GM12891 (cell line): ENCODE results near the gene AMBP.

Experiments used
- PAX5 ChIP-seq: IDR thresholded peaks from 2 replicates; pipeline ENCODE4 v1.6.1; 2011; ENCODE audit warnings: low read length, moderate library complexity, mild to moderate bottlenecking; ENCODE audit not compliant: insufficient read depth, severe bottlenecking
- POLR2AphosphoS5 ChIP-seq: IDR thresholded peaks from 2 replicates; pipeline ENCODE4 v1.6.1; 2011; ENCODE audit warnings: low read depth, low read length, control low read depth
- SPI1 ChIP-seq: IDR thresholded peaks from 2 replicates; pipeline ENCODE4 v1.6.1; 2011; ENCODE audit warnings: low read depth, low read length, control low read depth
- TAF1 ChIP-seq: IDR thresholded peaks from 2 replicates; pipeline ENCODE4 v1.6.1; 2011; ENCODE audit warnings: low read depth, low read length, control low read depth

- TF ChIP-seq SPI1 = no peak
- no peak for TF ChIP-seq PAX5
- no peak for TF ChIP-seq POLR2AphosphoS5
- no peak for TF ChIP-seq TAF1
These were observed 36.3 kb upstream of the AMBP start for GRCh38 chr9:114114364-114114763.
